GM18499 (cell line): ENCODE data around the gene MBP.
A peak's percentile ranks its signal among the peaks of the same experiment; 100 is the strongest.
"Not testable (repeated sequence)": the region's sequence is repeated elsewhere in the genome, so short reads cannot be mapped to it uniquely, and the experiment has no call there.

ENCODE experiments used
- ATAC-seq: cut with Tn5 transposase; IDR thresholded peaks from one replicate; pipeline ENCODE4 v1.9.1; 2021; ENCODE audit warnings: moderate number of reproducible peaks; ENCODE audit not compliant: insufficient read depth, unreplicated experiment

MBP gene

DNA sequence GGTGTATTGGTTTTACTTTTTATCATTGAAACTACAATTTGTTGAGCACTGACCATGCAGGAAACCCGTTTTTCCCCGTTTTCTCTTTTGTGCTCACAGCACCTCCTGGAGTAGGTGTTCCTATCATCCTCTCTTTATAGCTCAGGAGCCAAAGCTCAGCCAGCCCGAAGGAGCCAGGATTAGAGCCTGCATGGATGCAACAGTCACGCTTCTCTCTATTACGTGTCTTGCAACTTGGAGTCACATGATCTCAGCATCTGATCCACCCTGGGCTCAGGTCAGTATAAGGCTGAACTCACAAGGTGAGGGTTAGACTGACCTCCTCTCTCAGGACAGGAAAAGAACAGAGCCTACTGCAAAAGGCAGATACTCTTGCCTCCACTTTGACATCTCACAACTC is 150.5 kb downstream of the MBP start:
- ATAC-seq: no peak

DNA sequence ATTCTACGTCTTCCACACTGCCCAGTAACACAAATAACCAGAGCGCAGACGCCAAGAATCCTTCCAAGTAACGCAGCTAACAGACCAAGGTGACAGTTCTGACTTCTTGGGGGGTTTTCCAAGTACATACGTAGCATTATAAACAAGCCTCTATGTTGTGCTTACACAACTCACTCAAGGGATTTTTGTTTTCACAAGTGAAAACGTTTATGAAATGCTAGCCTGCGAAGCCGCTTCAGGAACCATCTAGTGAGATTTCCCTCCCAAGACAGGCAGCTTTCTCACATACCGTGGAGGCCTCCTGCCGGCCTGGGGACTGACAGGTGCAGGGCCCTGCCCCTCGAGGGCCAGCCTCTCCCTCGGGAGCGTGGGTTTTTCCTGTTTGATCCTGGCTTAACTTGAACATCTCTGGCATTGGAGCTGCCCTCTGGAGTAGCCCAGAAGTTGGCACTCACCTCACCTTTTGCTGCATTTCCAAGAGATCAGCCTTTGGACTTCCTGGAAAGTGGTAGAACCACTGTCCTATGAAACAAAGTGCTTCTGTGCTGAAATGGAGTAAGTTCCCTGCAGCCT is 151.1 kb downstream of the MBP start:
- ATAC-seq: no peak

DNA sequence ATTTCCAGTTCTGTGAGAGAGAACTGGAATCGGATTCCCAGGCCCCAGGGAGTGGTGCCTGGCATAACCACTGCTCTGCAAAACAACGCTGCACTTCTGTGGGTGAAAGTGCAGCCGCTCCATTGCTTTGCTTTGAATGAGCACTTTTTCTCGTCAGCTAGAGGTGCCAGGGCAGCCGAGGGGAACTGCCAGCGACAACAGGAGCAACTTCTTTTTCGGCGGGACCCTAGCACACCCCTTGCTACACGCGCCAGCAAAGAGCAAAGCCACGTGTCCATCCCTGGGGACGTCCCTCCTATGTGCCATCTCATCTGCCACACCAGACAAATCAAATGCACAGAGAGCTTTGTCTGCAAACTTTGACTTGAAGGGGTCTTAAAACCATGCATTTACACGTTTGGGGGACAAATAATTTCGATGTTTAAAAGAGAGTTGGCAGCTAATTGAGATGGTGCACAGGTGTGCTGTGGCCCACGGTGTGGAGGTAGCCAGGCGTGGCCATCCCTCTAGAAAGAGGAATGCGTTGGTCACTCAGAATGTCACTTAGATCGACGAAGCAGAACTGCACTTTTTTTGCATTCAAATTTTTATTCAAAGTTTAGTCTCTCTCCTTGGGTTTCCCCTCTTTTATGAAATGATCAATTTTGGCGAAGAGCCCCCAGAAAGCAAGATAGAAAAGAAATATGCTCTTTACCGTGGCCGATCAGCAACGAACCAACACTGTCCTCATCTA is 151.8 kb downstream of the MBP start:
- no peak for ATAC-seq

DNA sequence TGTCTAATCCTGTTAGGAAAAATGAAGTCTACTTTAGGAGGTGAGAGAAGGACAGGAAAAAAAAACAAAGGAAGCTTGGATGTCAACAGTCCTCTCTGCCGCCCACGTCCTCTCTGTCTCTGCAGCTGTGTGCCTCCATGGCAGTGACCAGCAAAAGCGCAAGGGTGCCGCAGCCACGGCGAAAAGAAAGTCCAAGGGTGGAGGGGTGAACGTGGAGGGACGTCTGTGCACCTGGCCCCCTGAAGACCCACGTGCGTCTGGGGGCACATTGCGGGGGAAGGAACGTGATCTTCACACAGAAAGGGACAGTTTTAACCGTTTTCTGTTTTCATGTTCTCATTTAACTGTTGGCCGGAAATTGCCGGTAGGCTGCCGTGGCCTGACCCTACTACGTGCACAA is 152.7 kb downstream of the MBP start:
- no peak for ATAC-seq

DNA sequence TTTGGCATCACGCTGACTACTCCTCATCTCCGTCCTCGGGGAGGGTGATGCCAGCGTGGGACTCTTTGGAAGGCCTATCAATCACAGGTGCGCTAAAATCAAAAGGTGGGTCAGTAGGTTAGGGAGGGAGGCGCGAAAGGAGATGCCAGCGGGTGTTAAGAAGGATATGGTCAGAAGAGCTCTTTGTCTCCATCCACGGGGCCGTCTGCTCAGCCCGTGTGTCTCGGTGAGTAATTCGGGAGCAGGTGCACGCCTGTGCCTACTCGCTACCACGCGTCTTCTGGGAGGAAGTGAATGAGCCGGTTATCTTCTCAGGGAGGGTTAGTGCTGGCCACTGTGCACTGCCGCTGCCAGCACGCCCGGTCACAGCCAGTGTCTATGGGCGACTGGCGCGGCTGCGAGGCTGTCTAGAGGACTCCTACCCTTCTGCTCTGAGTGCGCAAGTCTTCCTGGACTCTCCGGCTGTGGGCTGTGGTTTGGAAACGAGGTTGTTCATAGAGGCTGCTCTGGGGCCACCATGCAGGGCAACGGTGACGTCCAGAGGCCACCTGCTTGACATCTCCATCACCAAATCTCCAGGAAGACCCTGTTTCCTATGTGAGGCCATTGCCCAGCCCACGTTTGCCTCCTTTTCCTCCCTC is 153.4 kb downstream of the MBP start:
- no peak for ATAC-seq

DNA sequence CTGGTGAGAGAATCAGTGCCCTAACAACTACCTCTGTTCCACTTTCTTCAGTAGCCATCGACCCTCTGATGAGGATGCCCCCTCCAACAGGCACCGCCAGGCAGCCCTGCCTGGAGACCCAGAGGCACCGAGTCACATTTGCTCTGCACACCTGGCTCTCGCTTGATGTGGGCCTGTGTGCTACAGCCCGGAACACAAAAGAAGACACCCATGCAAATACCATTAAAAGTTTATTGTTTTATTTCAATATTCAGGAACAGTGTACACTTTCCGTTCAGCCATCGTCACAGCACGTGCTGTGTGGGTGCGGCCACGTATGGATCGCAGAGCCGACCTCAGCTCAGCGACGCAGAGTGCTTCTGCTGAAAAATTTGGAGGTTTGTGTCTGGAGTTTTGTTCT is 154.0 kb downstream of the MBP start:
- no peak for ATAC-seq

DNA sequence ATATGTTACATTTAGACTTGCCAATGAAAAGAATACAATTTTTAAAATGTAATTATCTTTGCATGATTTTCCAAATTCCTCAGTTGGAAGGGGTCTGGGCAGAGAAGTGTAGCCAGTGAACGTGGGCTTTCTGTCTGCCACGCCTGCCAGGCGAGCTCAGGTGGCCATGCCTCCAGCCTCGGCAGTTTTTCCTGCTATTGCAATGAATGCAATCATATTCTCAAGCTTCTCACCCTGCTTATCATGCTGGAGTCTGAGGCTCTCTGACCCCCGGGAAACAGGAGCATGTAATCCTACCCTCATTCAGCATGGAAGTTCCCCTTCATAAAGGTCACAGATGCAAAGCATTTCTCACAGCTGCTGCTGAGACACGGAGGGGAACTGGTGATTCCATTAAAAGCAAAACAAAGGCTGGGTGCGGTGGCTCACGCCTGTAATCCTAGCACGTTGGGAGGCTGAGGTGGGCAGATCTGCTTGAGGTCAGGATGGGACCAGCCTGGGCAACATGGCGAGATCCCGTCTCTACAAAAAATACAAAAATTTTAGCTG is 154.8 kb downstream of the MBP start:
- ATAC-seq: no peak

DNA sequence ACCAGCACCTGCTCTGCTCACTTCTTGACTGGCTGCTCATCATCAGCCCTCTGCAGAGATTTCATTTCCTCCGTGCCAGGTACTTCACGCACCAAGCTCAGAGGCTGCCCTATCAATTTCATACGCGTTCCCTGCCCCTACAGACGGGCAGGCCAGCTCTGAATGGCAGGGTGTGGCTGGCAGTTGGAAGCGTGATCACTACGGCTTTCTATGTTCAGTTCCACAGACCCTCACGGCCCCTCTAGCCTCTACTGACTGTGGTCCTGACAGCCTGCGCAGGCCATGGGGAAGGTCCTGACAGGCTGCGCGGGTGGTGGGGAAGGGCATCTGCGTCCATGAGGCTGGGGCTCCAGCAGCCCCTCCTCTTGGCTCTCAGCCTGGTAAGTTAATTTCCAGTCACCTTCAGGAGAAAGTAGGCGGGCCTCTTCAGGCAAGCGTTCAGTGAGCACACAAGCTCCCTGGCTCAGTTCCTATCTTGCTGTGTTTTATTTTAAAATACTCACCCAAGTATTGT is 155.4 kb downstream of the MBP start:
- no peak for ATAC-seq

DNA sequence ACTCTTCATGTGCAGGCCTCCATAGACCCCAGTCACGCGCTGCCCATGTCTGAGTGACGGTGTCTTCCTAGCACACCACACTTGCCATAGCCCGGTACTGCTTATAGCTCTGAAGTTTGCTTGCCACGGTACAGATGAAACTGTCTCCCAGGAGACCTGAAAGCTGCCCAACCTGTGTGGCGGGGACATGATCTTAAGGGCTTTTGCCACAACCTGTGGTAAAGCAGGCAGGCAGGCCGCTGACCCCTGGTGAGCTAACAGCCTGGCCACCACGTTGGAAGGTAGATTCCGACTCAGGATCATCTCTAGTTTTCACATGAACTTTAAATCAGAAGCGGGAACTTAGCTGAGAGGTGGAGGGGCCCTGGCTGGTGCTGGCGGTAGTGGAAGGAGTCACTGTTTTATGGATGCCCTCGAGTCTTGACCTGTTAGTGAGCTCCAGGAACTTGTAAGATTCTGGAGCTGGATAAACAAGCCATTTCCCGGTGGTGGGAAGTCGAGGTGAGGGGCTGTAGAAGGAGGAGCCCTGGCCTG is 156.9 kb downstream of the MBP start:
- no peak for ATAC-seq

DNA sequence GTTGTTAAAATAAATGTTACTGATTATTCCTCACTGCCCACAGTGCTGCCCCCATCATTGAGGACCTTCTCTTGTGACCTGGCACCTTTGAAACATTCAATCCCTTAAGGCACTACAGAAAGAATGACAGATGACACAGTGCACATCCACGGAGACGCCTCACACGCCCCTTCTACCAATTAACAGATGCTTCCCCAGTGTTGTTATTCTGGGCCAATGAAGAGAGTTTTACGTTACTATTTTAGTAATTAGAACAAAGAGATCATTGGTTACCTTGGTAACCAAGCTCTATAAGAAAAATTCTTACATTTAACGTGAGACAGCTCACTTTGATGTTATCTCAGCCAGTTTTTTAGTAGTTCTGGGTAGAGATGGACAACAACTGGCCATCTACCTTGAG is 158.2 kb downstream of the MBP start:
- no peak for ATAC-seq

DNA sequence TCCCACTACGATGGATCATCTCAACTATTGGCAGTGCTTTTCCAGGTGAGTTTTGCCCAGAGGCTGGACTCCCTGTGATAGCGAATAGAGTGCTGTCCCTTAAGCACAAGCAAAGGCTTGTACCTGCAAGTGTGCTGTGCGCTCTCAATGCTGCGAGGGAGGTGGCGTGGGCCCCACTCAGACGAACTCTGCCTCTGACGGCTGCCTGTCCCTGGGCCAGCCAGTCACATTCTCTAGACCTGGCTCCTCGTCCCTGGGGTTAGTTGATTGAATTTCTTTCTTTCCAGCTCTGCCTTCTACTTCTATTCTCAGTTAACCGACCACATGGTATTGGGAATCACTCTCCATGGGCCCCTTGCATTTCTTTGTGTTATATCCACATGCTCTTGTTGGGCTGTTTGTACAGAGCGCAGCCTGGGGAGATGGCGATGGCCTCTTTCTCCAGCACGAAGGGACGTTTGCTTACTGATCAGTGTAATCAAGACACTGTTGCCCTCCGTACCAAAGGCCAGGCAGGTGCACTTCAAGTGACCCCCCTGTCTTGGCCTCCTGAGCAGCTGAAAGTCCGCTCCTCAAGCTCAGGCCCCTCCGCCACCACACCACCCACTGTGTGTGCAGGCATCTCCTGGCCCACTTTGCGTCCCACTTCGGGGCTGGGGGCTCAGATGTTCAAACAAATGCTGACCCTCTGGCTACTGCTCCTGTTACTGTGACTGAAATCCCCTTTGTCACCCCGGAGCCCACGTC is 158.9 kb downstream of the MBP start:
- no peak for ATAC-seq

DNA sequence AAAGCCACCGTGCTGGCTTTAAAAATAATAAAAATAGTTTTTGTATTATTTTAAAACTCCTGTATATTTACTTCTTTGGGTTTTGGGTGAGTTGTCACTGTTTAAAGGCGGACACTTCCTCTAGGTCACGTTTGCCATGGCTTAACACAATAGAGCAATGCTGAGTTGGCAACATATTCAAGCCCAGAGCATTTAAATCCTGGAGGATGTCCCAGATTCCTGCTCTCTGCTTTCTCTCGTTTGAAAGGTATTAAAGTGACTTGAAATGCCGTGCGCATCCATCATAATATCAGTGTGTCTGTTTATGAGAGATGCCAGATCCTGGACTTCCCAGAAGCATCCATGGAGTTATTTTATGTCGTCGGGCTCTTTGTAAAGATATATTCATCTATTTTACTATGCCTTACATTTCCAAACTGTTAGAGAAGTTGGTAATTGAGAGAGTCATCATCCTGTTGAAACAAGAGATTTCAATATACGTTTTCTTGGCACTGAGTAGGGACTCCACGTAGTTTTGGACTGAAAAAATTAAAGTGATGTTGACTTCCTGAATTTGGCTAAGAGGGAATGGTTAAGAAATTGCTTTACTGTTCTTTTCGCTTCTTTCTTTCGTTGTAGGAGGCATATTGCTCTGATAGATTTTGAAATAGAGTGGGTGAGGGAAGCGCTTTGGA is 159.6 kb downstream of the MBP start:
- no peak for ATAC-seq

DNA sequence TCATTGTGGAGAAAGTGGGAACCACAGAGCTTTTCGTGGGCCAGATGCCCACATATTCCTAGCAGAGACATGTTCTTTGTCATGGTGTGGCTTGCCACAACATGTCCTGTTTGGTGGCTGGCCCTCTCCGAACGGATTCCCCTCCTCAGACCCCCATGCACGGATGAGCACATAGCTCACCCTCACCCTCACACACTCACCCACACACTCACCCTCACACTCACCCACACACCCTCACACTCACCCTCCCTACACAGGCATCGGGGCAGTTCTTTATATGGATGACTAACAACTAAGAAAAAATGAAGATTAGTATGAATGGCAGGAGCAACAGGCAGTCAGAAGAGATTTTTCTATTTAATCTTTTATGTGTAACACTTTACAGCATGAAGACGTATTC is 160.3 kb downstream of the MBP start:
- no peak for ATAC-seq

DNA sequence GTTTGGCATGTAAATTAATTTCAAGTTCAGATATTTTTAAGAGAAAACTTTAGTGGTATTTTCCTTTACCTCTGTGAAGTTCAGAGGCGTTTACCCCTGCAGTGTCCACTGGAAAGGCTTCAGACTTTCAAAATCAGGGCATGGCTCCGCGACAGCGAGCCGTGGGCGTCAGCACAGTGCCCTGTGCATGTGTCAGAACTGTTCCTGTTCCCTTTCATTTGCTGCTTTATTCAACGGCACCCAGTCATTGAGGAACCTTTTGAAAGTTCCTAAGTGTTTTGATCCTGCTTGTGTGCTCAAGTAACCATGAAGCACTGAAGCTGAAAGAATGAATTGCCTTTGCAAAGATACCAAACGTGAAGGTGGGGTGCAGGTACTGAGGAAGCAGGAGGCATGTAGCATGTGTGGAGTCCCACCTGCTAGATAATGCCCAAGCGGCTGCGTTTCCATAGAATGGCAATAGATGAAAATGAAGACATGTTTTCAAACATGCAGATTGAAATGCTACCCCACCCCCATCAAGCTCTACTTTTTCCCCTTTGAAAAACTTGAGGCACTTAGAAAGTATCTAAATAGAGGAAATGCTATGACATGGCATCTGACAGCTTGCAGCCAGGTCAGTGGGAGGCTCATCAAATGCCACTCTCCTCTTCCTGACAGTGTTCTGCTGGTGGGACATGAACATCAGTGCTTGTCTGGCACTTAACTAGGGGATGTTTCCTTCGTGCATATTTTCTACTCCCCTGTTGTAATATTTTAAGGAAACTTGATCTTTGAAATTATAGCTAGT is 161.6 kb downstream of the MBP start:
- no peak for ATAC-seq

DNA sequence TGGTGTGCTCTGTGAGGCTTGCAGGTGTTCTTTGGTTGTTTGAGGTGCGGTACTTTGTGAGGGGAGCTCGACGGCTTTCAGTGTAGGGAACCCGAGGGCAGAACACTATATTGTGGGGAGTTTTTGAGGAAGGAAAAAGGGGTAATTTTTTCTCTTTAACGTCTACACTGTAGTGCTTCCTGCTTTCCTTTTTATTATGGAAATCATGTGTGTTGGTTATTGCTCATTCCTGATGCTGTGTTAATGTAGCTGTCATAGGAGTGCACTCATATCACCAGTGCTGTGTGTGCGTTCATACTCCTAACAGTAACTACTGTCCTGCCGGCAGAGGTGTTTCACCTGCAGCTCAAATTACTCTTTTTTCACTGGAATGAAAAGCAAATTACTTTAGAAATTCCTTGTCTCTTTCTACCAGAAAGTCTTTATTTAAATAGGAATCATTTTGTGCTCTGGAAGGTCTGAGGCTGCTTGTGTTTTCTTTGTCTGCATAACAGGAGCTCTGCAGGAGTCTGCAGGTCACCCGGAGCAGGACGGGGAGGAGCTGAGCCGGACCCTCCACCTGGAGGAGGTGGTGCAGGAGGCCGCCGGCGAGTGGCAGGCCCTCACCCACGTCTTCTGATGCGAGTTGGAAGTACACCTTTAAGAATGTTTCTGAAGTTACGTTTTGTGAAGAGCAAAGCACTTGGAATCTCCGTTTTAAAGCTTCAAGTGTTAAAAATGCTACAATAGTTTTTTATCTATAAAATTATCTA is 164.7 kb downstream of the MBP start:
- no peak for ATAC-seq

DNA sequence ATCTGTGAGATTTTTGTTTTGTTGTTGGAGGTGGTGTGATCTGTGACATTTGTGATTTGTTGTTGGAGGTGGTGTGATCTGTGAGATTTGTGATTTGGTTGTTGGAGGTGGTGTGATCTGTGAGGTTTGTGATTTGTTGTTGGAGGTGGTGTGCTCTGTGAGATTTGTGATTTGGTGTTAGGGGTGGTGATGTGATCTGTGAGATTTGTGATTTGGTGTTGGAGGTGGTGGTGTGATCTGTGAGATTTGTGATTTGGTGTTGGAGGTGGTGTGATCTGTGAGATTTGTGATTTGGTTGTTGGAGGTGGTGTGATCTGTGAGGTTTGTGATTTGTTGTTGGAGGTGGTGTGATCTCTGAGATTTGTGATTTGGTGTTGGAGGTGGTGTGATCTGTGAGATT is 165.3 kb downstream of the MBP start:
- ATAC-seq: not testable (repeated sequence)

DNA sequence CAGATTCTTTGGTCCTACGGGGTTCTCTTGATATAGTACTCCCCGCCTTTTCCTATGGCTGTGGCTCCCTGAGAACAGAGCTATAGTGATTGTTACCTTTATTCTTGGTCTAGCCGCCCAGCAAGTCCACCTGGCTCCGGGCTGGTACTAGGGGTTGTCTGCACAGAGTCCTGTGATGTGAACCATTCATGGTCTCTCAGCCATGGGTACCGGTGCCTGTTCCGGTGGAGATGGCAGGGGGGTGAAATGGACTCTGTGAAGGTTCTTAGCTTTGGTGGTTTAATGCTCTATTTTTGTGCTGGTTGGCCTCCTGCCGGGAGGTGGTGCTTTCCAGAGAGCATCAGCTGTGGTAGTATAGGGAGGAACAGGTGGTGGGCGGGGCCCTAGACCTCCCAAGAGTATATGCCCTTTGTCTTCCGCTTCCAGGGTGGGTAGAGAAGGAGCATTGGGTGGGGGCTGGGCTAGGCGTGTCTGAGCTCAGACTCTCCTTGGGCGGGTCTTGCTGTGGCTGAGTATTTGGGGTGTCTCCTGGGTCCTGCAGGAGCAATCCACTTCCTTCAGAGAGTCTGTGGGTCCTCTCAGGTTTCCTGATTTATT is 166.9 kb downstream of the MBP start:
- ATAC-seq: not testable (repeated sequence)

DNA sequence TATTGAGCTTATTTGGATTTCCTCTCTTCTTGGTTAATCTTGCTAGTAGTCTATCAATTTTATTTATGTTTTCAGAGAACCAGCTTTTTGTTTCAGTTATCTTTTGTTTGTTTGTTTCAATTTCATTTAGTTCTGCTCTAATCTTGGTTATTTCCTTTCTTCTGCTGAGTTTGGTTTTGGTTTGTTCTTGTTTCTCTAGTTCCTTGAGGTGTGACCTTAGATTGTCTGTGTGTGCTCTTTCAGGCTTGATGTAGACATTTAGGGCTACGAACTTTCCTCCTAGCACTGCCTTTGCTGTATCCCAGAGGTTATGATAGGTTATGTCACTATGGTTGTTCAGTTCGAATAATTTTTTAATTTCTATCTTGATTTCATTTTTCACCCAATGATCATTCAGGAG is 168.6 kb downstream of the MBP start:
- peak; percentile 39 for ATAC-seq
